Nucleus accumbens (tissue), 56 donors: ENCODE measurements around the gene SFMBT2.
"Not testable (repeated sequence)": the region's sequence is repeated elsewhere in the genome, so short reads cannot be mapped to it uniquely, and the experiment has no call there.

Experiments
- DNase-seq, 56 donors: peaks; one replicate each; lab custom pipeline; 2025; lab: John Stamatoyannopoulos, UW

SFMBT2 gene

DNA sequence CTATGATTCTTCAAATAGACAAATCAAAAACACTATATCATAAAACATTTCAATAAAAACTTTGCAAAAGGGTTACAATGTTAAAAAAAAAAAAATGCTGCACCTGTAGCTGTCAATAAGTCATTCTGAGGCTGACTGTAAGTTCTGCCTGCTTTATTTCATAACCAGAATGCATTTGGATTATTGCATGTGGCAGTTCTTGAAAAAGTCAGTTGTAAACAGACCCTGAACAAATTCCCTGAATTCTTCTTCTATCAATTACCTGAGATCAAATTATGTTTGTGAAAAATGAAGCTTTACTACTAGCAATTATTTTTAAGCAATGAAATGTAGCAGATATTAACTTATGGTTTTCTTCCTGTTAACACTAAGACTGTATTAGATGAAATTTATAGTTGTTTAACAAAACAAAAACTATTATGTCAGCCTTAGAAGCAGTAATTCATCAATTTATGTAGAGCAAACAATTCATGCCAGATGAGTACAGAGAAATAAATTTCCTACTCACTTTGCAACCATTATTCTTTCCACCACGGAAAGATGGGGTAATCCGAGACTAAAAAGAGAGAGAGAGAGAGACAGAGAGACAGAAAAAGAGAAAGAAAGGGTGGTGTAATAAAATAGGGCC, 107.8 kb downstream of the SFMBT2 start:
- no peak for DNase-seq

DNA sequence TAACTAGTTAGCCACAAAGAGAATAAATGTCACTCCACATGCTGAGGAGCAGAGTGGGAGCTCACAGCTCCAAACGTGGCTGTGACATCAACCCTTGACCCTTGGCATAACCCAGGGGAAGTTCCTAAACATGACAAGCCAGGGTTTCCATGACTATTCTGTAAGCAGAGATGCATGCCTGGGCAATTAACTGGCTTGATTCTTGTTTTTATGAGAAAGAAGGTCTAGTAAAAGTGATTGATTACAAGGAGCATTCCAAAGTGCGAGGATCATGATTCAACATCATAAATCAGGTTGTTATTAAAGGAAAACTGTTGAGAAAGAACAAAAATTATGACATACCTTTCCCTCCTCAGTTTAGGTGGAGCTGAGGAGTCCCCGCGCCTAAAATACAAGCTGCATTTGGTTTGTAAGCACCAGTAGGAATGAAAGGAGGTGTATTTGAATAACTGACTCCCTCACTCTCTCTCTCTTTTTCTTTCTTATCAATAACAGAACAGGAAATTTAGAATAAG, 108.4 kb downstream of the SFMBT2 start:
- no peak for DNase-seq

DNA sequence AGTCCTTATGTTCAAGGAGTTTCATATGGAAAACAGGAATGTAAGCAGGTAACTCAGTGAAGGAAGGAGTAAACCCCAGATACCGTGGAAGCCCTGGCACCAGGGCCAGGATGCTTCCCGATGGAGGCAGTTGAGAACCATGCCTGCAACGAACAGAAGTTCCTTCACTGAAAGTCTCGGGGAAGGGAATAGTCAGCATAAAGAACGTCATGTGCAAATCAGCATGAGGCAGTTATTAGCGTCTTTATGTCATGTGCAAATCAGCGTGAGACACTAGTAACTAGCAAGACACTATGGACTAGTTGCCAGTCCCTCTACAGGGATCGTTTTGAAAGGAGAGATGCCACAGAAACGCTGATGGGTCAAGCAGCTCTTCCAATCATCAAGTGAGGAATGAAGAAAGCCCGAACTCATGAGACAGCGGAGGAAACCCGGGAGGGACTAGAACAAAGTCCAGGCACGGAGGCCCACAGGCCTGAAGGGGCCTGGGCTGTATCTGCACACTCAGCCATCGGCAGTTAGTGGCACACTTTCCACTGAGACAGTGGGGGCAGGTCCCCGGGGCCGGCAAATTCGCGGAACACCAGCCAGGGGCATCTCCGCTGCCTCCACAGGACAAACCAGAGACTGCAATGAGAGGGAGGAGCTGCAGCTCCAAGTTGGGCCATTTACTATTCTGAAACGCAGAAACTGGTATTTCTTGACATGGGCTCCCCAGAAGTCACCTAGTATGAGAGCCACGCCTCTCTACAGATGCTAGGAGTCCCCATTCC, 109.6 kb downstream of the SFMBT2 start:
- DNase-seq = peak in 2 of 56 donors; percentile 3 to 17

DNA sequence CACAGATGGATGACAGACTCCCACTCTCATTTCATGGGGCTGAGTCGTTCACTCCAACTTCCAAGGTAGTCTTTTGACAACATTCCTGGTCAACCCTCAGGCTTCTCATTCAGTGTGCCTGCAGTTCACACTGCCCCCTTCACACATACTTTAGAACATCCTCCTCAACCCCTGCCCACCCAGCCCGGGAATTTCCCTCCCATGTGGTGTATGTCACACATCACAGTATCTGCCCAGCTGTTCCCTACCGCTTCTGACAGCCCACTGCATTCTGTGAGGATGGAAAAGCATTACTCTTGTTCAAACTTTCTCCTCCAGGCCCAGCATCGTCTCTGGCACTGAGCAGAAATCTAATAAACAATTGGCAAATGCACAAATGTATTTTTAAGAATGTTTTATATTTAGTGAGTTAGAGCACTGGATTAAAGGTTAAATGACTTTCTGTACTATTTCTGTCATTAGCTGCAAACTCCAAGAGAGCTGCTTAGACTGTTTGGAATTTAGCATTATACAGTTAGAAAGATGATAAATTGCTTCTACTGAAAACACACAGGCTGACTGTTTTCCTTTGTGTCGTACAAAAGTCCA, 110.4 kb downstream of the SFMBT2 start:
- DNase-seq = no peak

DNA sequence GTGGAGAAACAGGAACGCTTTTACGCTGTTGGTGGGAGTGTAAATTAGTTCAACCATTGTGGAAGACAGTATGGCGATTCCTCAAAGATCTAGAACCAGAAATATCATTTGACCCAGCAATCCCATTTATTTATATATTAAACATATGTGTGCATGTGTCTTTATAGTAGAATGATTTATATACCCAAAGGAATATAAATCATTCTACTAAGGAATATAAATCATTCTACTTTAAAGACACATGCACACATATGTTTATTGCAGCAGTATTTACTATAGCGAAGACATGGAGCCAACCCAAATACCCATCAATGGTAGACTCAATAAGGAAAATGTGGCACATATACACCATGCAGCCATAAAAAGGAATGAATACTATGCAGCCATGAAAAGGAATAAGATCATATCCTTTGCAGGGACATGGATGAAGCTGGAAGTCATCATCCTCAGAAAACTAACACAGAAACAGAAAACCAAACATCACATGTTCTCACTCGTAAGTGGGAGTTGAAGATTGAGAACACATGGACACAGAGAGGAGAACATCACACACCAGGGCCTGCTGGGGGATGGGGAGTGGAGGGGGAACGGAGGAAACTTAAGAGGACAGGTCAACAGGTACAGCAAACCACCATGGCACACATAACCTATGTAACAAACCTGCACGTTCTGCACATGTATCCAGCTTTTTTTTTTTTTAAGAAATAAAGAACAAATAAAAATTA, 111.1 kb downstream of the SFMBT2 start:
- DNase-seq = not testable (repeated sequence)

DNA sequence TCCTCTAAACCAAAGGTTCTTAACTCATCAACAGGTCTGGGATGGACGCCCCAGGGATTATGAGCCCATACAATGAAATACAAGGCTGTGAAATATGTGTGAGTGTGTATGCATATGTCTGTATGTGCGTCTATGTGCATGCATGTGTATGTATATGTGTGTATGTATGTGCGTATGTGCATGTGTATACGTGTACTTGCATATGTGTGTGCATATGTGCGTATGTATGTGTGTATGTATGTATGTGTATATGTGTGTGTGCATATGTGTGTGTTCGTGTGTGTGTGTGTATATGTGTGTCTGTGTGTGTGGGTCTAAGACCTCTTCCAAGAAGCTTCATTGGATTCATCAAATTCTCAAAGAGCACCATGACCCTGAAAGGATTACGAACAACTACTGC, 112.3 kb downstream of the SFMBT2 start:
- no peak for DNase-seq

DNA sequence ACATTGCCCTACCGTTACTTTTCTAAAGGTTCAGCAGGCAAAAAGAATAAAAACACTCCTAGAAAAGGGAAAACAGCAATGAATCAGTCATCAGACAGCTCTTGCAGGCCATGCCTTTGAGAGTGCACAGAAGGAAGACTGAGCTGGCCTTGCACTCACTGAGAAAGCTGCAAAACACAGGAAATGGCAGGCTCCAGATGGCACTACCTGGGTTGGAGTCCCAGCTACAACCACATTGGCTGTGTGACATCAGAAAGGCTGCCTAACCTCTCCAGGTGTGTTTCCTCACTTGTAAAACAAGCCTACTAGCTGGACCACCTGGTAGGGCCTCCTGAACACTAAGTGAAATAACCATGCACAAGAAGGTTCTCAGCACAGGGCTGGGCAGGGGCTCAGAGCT, 113.7 kb downstream of the SFMBT2 start:
- no peak for DNase-seq

DNA sequence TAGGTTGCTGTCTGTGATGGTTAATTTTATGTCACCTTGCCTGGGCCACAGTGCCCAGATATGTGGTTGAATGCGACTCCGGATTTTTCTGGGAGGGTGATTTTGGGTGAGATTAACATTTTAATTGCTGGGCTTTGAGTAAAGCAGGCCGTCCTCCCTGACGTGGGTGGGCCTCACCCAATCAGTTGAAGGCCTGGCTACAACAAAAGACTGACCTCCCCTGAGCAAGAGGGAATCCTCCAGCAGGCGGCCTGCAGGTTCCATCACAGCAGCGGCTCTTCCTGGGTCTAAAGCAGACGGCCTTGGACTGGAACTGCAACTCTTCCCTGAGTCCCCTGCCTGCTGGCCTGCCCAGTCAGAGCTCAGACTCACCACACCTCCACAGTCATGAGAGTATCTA, 114.2 kb downstream of the SFMBT2 start:
- no peak for DNase-seq

DNA sequence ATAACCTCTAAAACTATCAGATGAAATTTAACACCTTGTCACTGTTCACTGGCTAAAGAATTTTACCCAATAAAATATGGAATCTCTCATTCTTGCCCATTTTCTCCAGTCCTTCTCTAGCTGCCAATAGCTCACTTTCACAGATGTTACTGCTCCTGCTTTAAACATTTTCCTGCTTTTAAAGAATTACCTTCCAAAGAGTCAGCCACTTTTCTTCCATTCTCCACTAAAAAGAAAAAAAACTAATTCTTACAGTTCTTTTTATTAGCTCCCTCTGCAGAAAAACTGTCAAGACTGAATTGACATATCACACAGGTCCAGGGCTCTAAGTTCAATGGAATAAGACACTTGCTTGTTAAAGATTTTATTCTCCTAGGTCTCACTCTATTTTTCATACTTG, 114.8 kb downstream of the SFMBT2 start:
- DNase-seq = no peak

DNA sequence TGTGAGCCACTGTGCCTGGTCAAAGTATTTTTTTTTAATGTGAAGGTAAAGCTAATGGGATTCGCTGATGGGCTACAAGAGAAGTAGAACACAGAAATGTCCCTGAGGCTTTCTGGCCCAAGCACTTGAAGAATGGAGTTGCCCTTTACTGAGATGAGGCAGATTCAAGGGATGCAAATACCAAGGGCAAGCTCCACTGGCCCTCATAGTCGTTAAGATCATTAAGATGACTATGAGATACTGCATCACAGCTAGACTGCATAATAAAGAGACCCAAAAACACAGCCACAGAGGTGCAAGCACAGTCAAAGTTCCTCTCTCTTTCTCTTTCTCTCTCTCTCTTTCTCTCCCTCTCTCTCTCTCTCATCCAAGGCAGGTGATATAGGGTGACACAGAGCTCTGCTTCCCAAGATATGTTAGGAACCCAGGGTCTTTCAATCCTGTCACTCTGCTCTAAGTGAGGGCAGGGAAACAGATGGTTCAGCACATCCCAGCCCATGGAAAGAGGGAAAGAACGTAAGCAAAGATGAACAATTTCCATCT, 117.4 kb downstream of the SFMBT2 start:
- no peak for DNase-seq

DNA sequence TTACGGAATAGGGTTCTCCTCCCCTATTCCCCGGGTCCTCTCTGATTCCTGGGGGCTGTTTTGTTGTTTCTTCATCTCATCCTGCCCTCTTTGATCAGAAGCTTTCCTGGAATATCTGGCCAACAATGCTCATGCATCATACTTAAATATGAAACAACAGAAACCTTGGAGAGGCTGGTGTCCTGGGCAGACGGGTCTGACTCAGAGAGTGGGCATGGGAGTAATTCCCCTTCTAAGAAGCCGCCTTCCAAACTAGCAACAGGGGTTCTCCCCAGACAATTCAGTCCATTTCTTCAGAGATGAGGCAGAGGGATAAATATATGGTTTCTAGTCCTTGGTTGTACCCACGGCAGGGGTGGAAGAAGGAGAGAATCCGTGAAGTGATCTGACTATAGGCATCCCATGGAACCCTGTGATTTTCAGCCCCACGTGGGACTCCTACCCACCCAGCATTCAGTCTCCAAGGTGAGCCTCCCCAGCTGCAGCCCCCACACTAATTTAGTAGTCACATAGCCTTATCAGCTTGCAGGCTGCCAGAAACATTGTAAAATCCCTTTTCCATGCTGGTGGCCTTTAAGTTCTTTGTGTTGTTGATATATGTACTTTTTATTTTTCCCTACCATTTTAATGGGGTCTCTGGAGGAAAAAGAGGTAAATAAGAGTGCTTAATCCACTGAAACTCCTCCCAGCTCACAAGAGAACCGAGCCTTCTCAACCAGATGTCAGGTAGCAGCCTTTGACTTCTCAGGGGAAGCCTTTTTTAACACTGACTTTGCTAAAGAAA, 119.2 kb downstream of the SFMBT2 start:
- DNase-seq = peak in 3 of 56 donors; percentile 3 to 24 (median 20)

DNA sequence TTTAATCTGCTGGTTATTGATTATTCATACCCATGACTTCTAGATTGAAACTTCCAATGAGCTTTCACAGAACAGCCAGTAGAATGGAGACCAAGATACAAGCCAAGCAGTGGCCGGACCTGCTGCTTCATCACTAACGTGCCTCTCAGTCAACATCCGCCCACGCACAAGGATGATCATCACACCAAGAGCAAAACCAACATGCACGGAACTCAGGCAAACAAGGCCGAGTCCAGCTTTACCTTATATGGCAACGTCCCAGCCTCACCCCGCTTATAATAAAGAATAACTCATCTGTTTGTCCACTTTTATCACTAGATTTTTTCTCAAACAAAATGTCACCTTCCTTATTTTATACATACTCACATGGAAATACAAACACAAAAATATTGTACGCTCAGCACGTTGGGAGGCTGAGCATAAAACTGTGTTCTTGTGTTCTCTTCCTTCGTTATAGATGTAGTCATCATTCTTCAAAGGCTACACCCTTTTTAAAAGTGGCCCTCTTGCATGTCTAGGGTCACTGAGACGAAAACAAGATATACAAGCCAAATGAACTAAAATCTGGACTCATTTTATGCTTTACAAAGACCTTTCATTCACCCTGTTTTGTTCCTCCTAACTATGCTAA, 122.7 kb downstream of the SFMBT2 start:
- no peak for DNase-seq

DNA sequence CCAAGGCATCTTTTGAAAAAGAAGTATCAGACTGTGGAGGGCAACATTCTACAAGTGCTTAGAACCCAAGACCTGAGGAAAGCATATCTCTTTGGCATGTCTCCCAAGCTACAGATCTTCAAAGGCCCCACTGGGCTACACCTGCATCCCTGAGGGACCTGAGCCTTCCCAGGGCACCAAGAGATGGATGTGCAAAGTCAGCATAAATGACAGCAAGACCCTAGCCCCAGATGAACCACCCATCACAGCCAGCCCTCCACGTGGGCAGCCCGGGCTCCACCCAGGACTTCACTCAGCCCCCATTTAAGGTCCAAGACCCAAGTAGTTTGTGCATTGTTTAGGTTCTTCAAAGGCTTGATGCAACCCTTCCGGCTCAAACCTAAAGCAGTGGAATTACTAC, 123.5 kb downstream of the SFMBT2 start:
- DNase-seq = no peak

DNA sequence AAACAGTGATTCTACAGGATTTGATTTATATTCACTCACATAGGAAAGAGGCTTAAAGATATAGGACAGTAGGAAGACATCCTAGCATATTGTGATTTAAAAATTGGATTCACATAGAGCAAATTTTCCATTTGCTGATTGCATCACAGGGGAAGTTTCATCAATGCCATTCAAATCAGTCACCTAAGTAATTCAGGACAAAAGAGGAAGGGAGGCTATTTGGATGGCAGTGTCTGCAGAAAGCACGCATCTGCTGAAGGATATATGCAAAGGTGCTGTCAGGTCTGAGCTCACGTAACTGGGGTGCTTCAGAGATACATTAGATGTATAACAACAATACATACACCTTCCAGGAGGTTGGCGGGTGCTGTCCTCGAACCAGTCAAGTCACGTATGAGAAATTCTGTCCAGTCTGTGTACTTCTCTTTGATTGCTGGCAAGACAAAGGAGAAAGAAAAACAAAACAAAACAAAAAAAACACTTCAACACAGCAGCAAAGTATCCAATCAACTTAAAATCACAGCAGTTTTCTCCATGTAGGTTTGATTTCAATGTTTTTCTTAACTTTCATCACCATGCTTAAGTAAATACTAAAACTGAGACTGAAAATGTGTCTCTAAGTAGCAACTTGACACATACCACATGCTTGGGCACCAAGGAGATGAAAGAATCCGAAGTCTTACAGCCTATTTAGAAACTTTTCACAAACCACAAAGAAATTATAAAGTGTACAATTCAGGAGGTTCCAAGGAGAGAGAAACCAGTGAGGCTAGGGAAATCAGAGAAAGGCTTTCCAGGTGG, 125.1 kb downstream of the SFMBT2 start:
- DNase-seq = no peak

DNA sequence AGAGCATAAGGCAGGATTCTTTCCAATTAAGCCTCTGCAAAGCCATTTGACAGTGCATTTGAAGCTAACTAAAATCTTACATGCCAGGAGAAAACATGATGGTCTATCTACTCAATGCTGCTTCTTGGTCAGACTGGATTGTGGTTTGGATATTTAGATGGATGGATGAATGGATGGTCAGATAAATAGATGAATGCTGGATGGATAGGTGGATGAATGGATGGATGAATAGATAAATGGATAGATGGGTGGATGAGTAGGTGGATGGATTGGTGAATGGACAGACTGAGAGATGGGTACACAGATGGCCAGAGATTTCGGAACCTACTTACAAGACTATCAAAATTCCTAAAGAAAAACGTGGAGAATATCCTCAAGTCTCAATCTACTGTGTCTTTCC, 127.6 kb downstream of the SFMBT2 start:
- DNase-seq = no peak

DNA sequence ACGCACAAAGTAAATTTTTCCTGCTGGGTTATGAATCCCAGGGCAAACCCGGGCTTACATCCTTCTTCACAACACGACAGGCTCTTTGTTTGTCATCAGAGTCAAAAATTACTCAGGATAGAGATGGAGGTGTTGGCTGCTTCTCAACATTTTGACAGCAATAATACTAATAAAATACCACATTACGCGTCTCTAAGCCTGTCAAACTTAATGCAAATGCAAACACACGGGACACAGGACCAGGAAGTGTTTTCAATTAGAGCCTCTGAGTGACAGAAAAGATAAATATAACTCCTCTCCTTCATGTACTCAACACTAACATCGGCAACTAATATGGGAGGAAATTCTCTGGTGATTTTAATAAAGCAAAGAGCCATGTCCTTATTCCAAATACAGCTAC, 128.4 kb downstream of the SFMBT2 start:
- no peak for DNase-seq

DNA sequence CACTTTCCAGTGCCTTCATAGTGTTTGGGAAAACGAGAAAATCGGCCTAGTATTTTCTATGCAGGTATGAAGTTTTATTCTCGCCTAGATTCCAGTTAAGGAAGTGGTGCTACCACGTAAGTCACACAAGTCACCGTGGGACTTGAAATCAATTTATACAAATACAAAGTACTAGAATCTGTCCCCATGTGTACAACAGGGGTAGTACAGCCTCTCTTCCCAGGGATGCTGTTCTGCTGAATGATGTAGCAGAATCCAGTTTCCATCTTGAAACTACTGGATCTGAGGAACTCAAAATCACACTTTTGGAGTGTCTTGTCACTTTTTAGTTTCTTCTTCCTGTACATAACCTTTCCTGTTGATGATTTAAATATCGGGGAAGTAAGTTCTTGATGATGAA, 129.4 kb downstream of the SFMBT2 start:
- no peak for DNase-seq

DNA sequence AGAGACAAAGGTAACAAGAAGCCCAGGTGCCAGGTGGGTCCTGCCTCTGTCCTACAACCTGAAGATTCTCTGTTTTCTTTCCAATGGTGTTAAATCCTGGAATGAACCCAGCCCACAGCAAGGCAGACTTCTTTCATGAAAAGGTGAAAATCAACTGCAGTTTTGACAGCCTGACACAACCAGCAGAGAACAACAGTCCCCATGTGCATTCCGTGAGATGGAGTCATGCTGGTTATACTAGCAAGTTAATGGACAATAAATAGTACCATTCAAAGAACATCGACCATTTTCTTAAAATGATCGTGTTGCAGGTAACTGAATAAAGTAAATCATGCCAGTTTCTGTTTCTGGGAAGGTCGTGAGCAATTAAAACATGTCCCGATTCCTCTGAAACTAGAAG, 131.5 kb downstream of the SFMBT2 start:
- no peak for DNase-seq

DNA sequence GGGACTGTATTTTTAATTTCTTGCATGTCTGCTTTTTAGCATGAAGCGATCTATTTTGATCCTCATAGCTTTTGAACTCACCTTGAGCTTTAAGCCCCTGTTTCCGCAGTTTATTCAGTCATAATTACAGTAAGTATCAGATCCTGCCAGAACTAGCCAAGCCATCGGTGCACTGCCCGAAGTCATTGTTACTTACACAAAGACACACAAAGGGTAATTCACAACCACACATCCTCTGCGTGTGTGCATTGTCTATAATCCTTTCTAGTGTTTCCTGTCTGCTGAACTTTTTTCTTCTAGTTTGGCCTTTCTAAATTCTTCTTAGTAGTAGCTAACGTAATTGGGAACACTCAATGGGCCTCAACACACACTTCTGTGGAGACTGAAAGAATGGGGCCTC, 133.0 kb downstream of the SFMBT2 start:
- DNase-seq = no peak
